Suprapubic skin (tissue), 3 donors: ENCODE results near the gene LPP.

Experiments
- CTCF ChIP-seq, 2 donors: fragments of 200-600 bp in 1 of 2; fragments of 450-650 bp in 1 of 2; sonication (generic) in 1 of 2; IDR thresholded peaks; one replicate each; pipeline ENCODE4 v1.5.1; 2016 to 2019; ENCODE audit warnings: antibody characterized with exemption in 2 of 2, mild to moderate bottlenecking in 1 of 2, moderate library complexity in 1 of 2
- EP300 ChIP-seq: sonication (generic); formaldehyde crosslinking; IDR thresholded peaks from one replicate; pipeline ENCODE4 v1.6.1; 2017; ENCODE audit warnings: antibody characterized with exemption
- POLR2A ChIP-seq, 2 donors: fragments of 450-650 bp; IDR thresholded peaks; one replicate each; pipeline ENCODE4 v1.6.1; 2017; ENCODE audit warnings: antibody characterized with exemption in 2 of 2, mild to moderate bottlenecking in 2 of 2, moderate library complexity in 2 of 2

- no peak for TF ChIP-seq CTCF (IDR thresholded peaks at IDR 0.05)
- TF ChIP-seq POLR2A (IDR thresholded peaks at IDR 0.05) = no peak
- no peak for TF ChIP-seq EP300
These were observed 65.2 kb downstream of the LPP start for GRCh38 chr3:188219147-188219546.
